IPS-15b (cell line): ENCODE measurements around the gene POTEJ.
"Not testable (repeated sequence)": the region's sequence is repeated elsewhere in the genome, so short reads cannot be mapped to it uniquely, and the experiment has no call there.

Experiments used
- H3K27me3 ChIP-seq: one replicate; pipeline ENCODE4 v1.6.1; 2013; ENCODE audit warnings: low read length; ENCODE audit not compliant: control insufficient read depth, insufficient read depth
- H3K36me3 ChIP-seq: one replicate; pipeline ENCODE4 v1.6.1; 2013; ENCODE audit warnings: low read length; ENCODE audit not compliant: control insufficient read depth, insufficient read depth
- H3K4me1 ChIP-seq: one replicate; pipeline ENCODE4 v1.6.1; 2013; ENCODE audit warnings: mild to moderate bottlenecking, low read length; ENCODE audit not compliant: control insufficient read depth, insufficient read depth
- H3K4me3 ChIP-seq: one replicate; pipeline ENCODE4 v1.5.1; 2013; ENCODE audit warnings: low read depth, low read length
- H3K9ac ChIP-seq: one replicate; pipeline ENCODE4 v1.6.1; 2013; ENCODE audit warnings: low read depth, mild to moderate bottlenecking, low read length
- H3K9me3 ChIP-seq: one replicate; pipeline ENCODE4 v1.6.1; 2013; ENCODE audit warnings: mild to moderate bottlenecking, low read length; ENCODE audit not compliant: control insufficient read depth, insufficient read depth

The POTEJ gene

DNA sequence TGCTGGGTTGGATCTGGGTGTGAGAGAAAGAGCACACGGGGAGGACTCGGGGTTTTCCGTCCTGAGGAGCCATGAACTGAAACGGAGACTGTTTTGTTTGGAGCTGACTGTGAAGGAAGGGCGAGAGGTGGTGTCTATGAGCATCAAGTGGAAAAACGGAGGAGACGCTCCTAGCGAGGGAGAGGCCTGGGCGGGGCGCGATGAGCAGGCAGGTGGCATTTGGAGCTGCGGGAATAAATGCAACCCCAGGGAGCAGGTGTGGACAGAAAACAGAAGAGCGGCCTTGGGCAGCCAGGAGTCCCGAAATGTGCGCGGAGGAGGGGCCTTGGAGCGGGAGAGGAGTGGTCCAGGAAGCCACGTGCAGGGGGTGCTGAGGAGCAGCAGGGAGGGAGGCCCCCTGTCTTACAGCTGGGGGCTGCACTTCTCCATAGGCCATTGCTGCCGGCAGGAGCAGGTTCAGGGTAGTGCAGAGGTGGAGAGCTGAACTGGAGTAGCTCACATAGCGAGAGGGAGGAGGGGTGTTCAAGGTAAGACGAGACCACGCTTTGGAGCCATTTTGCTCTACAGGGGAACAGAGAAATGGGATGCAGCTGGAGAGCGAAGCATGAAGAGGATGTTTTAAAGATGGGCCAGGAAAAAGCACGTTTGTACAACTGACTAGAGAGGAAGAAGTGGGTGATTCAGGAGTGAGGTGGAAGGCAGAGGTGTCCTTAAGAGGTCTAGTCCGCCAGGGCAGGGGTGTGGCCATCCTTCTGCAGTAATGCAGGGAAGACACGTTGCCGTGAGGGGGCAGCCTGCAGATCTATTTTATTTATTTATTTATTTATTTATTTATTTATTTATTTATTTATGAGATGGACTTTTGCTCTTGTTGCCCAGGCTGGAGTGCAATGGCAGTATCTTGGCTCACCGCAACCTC, 2.0 kb upstream of the POTEJ start:
- H3K4me3 ChIP-seq, H3K9me3 ChIP-seq, H3K36me3 ChIP-seq, H3K9ac ChIP-seq, H3K27me3 ChIP-seq, H3K4me1 ChIP-seq: not testable (repeated sequence)

DNA sequence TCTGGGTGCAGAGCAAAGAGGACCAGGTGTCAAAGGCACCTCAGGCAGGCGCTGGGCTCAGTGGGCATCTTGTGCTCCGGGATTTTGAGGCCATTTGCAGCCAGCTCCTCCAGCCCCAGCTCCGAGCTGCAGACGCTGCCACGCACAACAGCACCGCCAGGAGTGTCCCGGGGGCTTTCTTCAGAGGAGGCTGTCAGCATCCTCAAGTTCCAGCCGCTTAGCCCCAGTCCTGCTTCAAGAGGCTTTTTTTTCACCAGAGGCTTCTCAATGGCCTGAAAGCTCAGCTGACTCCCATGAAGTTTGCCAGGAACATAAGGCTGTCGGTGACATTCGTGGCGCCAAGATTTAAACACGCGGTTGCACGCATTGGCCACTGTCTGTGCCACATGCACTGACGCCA, 754 bp upstream of the POTEJ start:
- not testable (repeated sequence) for H3K36me3 ChIP-seq, H3K4me3 ChIP-seq, H3K4me1 ChIP-seq, H3K27me3 ChIP-seq, H3K9ac ChIP-seq, H3K9me3 ChIP-seq

DNA sequence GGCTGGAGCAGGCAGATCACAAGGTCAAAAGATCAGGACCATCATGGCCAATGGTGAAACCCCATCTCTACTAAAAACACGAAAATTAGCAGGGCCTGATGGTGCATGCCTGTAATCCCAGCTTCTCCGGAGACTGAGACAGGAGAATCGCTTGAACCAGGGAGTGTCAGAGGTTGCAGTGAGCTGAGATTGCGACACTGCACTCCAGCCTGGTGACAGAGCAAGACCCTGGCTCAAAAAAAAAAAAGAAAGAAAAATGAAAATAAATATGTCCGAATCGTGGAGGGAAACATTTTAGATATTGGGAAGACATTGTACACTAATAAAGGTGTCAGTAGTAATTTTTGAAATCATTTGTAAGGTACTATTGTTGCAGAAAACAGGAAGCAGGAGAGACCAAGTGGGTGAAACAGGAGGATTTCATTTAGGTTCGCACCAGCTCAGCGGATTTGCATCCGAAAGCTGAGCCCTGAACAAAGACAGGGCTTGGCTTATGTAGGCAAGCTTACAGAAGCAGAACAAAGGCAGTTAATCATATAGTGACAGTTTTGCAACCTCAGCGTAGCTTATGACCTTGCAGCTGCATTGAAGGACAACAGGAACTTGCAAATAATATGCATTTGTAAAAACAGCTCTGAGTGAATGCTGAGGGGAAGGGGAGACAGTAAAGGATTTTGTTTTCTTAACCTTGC, 17.7 kb downstream of the POTEJ start:
- H3K9me3 ChIP-seq, H3K27me3 ChIP-seq, H3K4me3 ChIP-seq, H3K9ac ChIP-seq, H3K36me3 ChIP-seq, H3K4me1 ChIP-seq: not testable (repeated sequence)

DNA sequence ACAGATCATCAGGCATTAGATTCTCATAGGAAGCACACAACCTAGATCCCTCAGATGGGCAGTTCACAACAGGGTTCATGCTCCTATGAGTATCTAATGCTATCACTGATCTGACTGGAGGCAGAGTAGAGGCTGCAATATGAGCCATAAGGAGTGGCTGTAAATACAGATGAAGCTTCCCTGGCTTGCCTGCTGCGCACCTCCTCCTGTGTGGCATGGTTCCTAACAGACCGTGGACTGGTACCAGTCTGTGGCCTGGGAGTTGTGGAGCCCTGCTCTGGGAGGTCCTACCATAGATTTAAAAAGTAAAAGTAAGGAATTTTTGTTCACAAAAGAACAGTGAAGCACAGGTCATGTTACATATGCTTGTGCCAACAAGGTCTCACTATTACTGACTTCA, 27.7 kb downstream of the POTEJ start:
- not testable (repeated sequence) for H3K4me3 ChIP-seq, H3K9me3 ChIP-seq, H3K4me1 ChIP-seq, H3K36me3 ChIP-seq, H3K9ac ChIP-seq, H3K27me3 ChIP-seq

DNA sequence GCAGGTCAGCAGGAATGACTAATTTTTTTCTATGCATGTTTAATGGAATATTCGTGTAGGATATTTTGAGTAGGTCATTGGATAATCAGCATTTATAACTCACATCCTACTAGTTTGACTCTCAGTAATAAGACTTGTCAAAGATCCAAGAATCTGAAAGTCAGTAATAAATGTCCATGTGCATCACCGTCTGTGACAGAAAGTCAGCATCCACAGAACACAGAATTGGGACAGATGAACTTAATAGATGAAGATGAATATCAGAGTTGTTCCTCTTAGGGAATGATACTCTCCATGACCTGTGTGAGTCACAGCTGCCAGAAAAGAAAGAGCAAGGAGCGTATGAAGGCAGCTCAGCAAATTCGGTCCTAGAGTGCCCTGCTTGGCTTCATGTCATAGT, 30.4 kb downstream of the POTEJ start:
- H3K36me3 ChIP-seq, H3K9ac ChIP-seq, H3K4me3 ChIP-seq, H3K27me3 ChIP-seq, H3K9me3 ChIP-seq, H3K4me1 ChIP-seq: not testable (repeated sequence)

DNA sequence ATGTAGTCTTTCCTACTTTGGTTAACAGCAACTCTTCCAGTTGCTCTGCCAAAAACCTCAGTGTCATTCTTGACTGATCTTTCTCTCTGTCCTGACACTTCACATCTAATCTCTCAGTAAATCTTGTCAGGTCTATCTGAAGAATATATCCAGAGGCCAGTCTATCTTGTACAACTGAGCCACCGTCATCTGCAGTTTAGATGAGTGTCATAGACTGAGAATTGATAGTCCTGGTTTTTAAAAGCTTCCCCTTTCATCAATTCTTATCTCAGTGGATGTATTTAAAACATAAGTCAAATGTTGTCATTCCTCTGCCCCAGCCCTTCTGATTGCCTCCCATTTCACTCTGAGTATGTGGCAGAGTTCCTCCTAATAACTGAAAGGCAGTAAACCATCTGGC, 38.0 kb downstream of the POTEJ start:
- not testable (repeated sequence) for H3K4me1 ChIP-seq, H3K4me3 ChIP-seq, H3K36me3 ChIP-seq, H3K9me3 ChIP-seq, H3K9ac ChIP-seq, H3K27me3 ChIP-seq

DNA sequence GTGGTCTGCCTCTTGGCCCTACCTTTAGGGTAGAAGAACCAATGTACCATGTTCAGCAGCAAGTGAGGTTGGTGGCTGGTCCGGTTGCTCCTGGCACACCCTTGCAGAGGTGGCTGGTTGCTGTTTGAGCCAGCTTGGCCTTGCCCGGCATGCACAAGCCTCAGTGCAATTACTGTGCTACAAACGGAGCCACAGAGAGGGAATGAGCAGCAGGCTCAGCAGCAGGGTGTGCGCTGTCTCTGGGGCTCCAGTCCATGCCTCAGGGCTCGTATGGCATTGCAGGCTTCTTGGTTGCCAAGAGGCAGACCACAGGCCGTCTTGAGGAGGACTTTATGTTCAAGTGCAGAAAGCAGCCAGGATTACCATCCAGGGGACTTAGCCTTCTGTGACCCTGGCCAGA, 53.3 kb downstream of the POTEJ start:
- H3K9ac ChIP-seq, H3K4me1 ChIP-seq, H3K36me3 ChIP-seq, H3K4me3 ChIP-seq, H3K9me3 ChIP-seq, H3K27me3 ChIP-seq: not testable (repeated sequence)

DNA sequence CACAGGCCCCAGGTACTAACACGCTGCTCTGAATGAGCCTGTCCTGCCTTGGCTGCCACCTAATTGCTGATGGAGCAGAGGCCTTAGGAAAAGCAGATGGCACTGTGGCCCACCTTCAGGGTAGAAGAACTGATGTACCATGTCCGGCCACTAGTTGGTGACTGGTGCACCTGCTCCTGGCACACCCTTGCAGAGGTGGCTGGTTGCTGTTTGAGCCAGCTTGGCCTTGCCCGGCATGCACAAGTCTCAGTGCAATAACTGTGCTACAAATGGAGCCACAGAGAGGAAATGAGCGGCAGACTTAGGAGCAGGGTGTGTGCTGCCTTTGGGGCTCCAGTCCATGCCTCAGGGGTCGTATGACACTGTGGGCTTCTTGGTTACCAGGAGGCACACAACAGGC, 54.4 kb downstream of the POTEJ start:
- not testable (repeated sequence) for H3K36me3 ChIP-seq, H3K9ac ChIP-seq, H3K4me3 ChIP-seq, H3K9me3 ChIP-seq, H3K27me3 ChIP-seq, H3K4me1 ChIP-seq

DNA sequence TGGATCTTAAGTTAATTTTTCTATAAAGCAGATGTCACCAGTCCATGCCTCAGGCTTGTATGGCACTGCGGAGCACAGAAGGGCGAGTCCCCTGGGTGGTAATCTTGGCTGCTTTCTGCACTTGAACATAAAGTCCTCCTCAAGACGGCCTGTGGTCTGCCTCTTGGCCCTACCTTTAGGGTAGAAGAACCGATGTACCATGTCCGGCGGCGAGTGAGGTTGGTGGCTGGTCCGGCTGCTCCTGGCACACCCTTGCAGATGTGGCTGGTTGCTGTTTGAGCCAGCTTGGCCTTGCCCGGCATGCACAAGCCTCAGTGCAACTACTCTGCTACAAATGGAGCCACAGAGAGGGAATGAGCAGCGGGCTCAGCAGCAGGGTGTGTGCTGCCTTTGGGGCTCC, 56.3 kb downstream of the POTEJ start:
- H3K9me3 ChIP-seq, H3K4me1 ChIP-seq, H3K4me3 ChIP-seq, H3K36me3 ChIP-seq, H3K9ac ChIP-seq, H3K27me3 ChIP-seq: not testable (repeated sequence)

DNA sequence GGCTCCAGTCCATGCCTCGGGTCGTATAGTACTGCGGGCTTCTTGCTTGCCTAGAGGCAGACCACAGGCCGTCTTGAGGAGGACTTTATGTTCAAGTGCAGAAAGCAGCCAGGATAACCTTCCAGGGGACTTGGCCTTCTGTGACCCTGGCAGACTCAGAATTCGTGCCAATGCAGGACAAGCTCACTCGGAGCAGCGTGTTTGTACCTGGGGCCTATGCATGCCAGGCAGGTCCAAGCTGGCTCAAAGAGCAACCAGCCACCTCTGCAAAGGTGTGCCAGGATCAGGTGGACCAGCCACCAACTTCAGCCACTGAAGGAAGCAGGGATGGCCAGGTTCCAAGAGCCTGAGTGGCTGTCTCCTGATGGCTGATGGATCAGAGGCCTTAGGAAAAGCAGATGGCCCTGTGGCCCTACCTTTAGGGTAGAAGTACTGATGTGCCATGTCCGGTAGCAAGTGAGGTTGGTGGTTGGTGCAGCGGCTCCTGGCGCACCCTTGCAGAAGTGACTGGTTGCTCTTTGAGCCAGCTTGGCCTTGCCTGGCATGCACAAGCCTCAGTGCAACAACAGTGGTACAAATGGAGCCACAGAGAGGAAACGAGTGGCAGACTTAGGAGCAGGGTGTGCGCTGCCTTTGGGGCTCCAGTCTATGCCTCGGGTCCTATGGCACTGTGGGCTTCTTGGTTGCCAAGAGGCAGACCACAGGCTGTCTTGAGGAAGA, 58.9 kb downstream of the POTEJ start:
- not testable (repeated sequence) for H3K4me1 ChIP-seq, H3K36me3 ChIP-seq, H3K27me3 ChIP-seq, H3K9ac ChIP-seq, H3K9me3 ChIP-seq, H3K4me3 ChIP-seq

DNA sequence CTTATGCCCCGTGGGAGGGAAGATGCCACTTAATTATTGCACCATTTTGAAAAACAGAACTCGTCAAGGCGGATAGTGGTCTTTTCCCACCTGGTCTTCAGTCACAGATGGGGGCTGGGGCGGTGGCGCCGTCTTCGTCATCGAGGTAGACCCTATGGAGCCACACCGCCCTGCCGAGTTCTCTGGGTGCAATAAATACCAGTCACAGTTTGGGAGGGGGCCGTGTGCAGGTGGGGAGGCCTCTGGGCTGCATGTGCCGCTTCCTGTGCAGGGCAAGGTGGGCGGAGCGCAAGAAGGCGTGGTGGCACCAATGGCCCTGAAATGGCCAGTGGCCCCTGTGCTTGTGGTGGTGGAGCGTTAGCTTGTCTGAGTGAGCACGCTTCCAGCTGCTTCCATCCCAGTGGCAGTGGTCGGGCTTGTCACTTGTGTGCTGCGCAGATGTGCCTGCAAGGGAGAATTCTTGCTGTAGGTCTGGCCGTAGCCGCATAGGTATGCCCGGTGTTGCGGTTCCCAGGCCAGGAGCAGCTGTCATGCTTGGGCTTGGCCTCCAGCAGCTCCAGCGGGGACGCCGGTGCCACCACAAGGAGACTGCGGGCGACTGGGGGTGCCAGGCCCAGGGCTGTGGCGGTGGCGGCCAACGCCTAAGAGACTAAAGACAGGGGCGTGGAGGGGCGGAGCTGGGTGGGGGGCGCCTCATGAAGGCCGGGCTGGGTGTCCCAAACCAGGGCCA, 81.0 kb downstream of the POTEJ start:
- not testable (repeated sequence) for H3K36me3 ChIP-seq, H3K4me3 ChIP-seq, H3K4me1 ChIP-seq, H3K27me3 ChIP-seq, H3K9me3 ChIP-seq, H3K9ac ChIP-seq
